Measurements from ENCODE around the gene CSNK1G1.
"Not testable (repeated sequence)": the region's sequence is repeated elsewhere in the genome, so short reads cannot be mapped to it uniquely, and the experiment has no call there.

CSNK1G1 gene

DNA sequence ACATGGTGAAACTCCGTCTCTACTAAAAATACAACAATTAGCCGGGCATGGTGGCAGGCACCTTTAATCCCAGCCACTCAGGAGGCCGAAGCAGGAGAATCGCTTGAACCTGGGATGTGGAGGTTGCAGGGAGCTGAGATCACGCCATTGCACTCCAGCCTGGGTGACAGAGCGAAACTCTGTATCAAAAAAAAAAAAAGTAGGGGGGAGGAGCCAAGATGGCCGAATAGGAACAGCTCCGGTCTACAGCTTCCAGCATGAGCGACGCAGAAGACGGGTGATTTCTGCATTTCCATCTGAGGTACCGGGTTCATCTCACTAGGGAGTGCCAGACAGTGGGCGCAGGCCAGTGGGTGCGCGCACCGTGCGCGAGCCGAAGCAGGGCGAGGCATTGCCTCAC is 29.5 kb downstream of the CSNK1G1 start:
- not testable (repeated sequence) for H4K20me1 ChIP-seq (ENCODE audit: insufficient read depth, low read length); H3K4me3 ChIP-seq (ENCODE audit: low read length); H3K4me1 ChIP-seq (ENCODE audit: low read length); H3K9me2 ChIP-seq (replicated peaks; ENCODE audit: insufficient read depth, low read length); H2AFZ ChIP-seq (ENCODE audit: low read length); H3K79me2 ChIP-seq (ENCODE audit: low read length); H3K9me3 ChIP-seq (replicated peaks; ENCODE audit: insufficient read depth, low read length); H3K4me2 ChIP-seq (ENCODE audit: low read depth, low read length); H3K27ac ChIP-seq (ENCODE audit: low read length); H3F3A ChIP-seq (ENCODE audit: insufficient read depth, low read length); H3K36me3 ChIP-seq (replicated peaks; ENCODE audit: insufficient read depth, low read length); DNase-seq; H3K9ac ChIP-seq (ENCODE audit: low read length); H3K27me3 ChIP-seq (replicated peaks; ENCODE audit: insufficient read depth, low read length)

DNA sequence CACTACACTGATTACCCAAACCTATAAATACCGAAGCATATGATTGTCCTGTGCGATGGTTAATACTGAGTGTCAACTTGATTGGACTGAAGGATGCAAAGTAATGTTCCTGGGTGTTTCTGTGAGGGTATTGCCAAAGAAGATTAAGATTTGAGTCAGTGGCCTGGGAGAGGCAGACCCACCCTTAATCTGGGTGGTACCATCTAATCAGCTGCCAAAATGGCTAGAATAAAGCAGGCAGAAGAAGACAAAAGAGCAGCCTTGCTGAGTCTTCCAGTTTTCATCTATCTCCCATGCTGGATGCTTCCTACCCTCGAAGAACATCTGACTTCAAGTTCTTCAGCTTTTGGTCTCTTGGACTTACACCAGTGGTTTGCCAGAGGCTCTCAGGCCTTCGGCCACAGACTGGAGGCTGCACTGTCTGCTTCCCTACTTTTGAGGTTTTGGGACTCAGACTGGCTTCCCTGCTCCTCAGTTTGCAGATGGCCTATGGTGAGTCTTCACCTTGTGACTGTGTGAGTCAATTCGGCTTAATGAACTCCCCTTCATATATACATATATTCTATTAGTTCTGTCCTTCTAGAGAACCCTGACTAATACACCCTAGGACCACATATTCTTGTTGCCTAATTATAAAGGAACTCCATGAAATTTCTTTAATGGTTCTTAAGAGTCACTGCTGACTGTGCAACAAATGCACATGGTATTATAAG is 31.7 kb downstream of the CSNK1G1 start:
- Histone ChIP-seq H3K9me3 (replicated peaks; ENCODE audit: insufficient read depth, low read length) (no peaks in the 10 kb centered on the region), H3K4me1 (ENCODE audit: low read length) (no peaks in the 10 kb centered on the region), H3K4me2 (ENCODE audit: low read depth, low read length) (no peak overlapping the region), H3K9me2 (replicated peaks; ENCODE audit: insufficient read depth, low read length) (no peaks in the 10 kb centered on the region), H3K27ac (ENCODE audit: low read length) (no peak overlapping the region), H3K36me3 (replicated peaks; ENCODE audit: insufficient read depth, low read length) (no peaks in the 10 kb centered on the region), H4K20me1 (ENCODE audit: insufficient read depth, low read length) (no peaks in the 10 kb centered on the region), H3K79me2 (ENCODE audit: low read length) (0 out of 2 replicates have a peak, but pooled peaks cover 3% of the 10 kb centered on the region), H3F3A (ENCODE audit: insufficient read depth, low read length) (no peaks in the 10 kb centered on the region), H2AFZ (ENCODE audit: low read length) (no peak overlapping the region), H3K27me3 (replicated peaks; ENCODE audit: insufficient read depth, low read length) (no peaks in the 10 kb centered on the region), H3K4me3 (ENCODE audit: low read length) (no peak overlapping the region), H3K9ac (ENCODE audit: low read length) (no peak overlapping the region)
- TF ChIP-seq, protein P1, sequence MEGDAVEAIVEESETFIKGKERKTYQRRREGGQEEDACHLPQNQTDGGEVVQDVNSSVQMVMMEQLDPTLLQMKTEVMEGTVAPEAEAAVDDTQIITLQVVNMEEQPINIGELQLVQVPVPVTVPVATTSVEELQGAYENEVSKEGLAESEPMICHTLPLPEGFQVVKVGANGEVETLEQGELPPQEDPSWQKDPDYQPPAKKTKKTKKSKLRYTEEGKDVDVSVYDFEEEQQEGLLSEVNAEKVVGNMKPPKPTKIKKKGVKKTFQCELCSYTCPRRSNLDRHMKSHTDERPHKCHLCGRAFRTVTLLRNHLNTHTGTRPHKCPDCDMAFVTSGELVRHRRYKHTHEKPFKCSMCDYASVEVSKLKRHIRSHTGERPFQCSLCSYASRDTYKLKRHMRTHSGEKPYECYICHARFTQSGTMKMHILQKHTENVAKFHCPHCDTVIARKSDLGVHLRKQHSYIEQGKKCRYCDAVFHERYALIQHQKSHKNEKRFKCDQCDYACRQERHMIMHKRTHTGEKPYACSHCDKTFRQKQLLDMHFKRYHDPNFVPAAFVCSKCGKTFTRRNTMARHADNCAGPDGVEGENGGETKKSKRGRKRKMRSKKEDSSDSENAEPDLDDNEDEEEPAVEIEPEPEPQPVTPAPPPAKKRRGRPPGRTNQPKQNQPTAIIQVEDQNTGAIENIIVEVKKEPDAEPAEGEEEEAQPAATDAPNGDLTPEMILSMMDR (IDR thresholded peaks at IDR 0.05; ENCODE audit: low read length) = no peak
- DNase-seq = no peak

DNA sequence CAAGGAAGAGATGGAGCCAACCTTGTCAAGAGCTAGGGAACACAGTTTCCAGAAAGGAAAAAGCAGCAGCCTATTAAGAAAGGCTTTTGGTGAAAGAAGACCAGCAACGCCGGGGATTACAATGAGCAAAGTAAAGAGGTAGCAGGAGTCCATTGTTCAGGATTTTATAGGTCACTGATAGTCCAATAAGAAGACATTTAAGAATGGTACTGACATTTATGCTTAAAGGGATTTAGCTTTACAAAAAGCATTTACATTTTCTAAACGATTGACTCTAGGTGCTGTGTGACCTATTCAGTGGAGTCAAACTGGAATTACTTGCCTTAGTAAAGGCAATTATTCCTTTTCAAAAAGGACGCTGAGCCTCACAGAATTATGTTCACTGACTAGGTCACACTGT is 40.8 kb downstream of the CSNK1G1 start:
- no peaks in the 10 kb centered on the region for H3K9me2 ChIP-seq (replicated peaks; ENCODE audit: insufficient read depth, low read length)
- no peaks in the 10 kb centered on the region for H3K36me3 ChIP-seq (replicated peaks; ENCODE audit: insufficient read depth, low read length)
- H4K20me1 ChIP-seq (ENCODE audit: insufficient read depth, low read length) = no peaks in the 10 kb centered on the region
- TF ChIP-seq EZH2 (optimal IDR thresholded peaks at IDR 0.05; ENCODE audit: low read depth, low read length) (no peak), EZH2phosphoT487 (IDR thresholded peaks at IDR 0.05; ENCODE audit: low read length) (no peak)
- TF ChIP-seq, protein P1 (IDR thresholded peaks at IDR 0.05; ENCODE audit: low read length) = no peak
- no peak overlapping the region for H2AFZ ChIP-seq (ENCODE audit: low read length)
- H3F3A ChIP-seq (ENCODE audit: insufficient read depth, low read length) = no peaks in the 10 kb centered on the region
- no peaks in the 10 kb centered on the region; the same call in 1 of the 2 replicates for H3K9me3 ChIP-seq (replicated peaks; ENCODE audit: insufficient read depth, low read length)
- H3K4me3 ChIP-seq (ENCODE audit: low read length) = no peak overlapping the region
- 0 out of 2 replicates have a peak, but pooled peaks cover 3% of the 10 kb centered on the region for H3K79me2 ChIP-seq (ENCODE audit: low read length)
- no peak overlapping the region for H3K4me2 ChIP-seq (ENCODE audit: low read depth, low read length)
- H3K9ac ChIP-seq (ENCODE audit: low read length) = no peak overlapping the region
- H3K4me1 ChIP-seq (ENCODE audit: low read length) = no peaks in the 10 kb centered on the region
- DNase-seq = no peak
- H3K27me3 ChIP-seq (replicated peaks; ENCODE audit: insufficient read depth, low read length) = no peaks in the 10 kb centered on the region
- H3K27ac ChIP-seq (ENCODE audit: low read length) = no peak overlapping the region

DNA sequence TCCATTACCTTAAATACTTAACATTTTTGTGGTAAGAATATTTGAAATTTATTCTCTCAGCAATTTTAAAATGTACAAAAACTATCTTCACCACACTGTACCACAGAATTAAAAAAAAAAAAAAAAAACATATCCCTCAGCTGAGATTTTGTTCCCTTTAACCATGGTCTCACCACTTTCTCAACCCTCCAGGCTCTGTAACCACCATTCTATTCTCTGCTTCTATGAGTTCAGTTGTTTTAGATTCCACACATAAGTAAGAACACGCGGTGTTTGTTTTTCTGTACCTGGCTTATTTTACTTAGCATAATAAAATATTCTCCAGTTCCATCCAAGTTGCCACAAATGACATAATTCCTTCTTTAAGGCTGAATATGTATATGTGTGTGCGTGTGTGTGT is 41.5 kb downstream of the CSNK1G1 start:
- Histone ChIP-seq H3K79me2 (ENCODE audit: low read length) (no peaks in the 10 kb centered on the region; the same call in 1 of the 2 replicates), H2AFZ (ENCODE audit: low read length) (no peak overlapping the region), H3K36me3 (replicated peaks; ENCODE audit: insufficient read depth, low read length) (no peaks in the 10 kb centered on the region), H3K4me1 (ENCODE audit: low read length) (no peaks in the 10 kb centered on the region), H3K4me3 (ENCODE audit: low read length) (no peak overlapping the region), H3K9ac (ENCODE audit: low read length) (no peak overlapping the region), H3K27ac (ENCODE audit: low read length) (no peak overlapping the region), H4K20me1 (ENCODE audit: insufficient read depth, low read length) (no peaks in the 10 kb centered on the region), H3K27me3 (replicated peaks; ENCODE audit: insufficient read depth, low read length) (no peaks in the 10 kb centered on the region), H3K4me2 (ENCODE audit: low read depth, low read length) (no peak overlapping the region), H3K9me3 (replicated peaks; ENCODE audit: insufficient read depth, low read length) (no peaks in the 10 kb centered on the region; the same call in 1 of the 2 replicates), H3K9me2 (replicated peaks; ENCODE audit: insufficient read depth, low read length) (no peaks in the 10 kb centered on the region), H3F3A (ENCODE audit: insufficient read depth, low read length) (no peaks in the 10 kb centered on the region)
- TF ChIP-seq EZH2phosphoT487 (IDR thresholded peaks at IDR 0.05; ENCODE audit: low read length) (no peak), EZH2 (optimal IDR thresholded peaks at IDR 0.05; ENCODE audit: low read depth, low read length) (no peak)
- TF ChIP-seq, protein P1 (IDR thresholded peaks at IDR 0.05; ENCODE audit: low read length) = no peak
- no peak for DNase-seq
